GM12875 (cell line): ENCODE data around the gene RBM4.
A peak's percentile ranks its signal among the peaks of the same experiment; 100 is the strongest.

Experiments
- H3K4me3 ChIP-seq: one replicate; pipeline ENCODE4 v1.5.1; 2011; ENCODE audit warnings: low read depth, low read length, control low read depth
- TF ChIP-seq, protein P1 (sequence below): IDR thresholded peaks from 2 replicates; pipeline ENCODE4 v1.5.1; 2011; ENCODE audit warnings: low read depth, mild to moderate bottlenecking, control low read depth, inconsistent platforms, low read length, moderate library complexity, borderline replicate concordance; ENCODE audit not compliant: insufficient read depth

RBM4 gene

DNA sequence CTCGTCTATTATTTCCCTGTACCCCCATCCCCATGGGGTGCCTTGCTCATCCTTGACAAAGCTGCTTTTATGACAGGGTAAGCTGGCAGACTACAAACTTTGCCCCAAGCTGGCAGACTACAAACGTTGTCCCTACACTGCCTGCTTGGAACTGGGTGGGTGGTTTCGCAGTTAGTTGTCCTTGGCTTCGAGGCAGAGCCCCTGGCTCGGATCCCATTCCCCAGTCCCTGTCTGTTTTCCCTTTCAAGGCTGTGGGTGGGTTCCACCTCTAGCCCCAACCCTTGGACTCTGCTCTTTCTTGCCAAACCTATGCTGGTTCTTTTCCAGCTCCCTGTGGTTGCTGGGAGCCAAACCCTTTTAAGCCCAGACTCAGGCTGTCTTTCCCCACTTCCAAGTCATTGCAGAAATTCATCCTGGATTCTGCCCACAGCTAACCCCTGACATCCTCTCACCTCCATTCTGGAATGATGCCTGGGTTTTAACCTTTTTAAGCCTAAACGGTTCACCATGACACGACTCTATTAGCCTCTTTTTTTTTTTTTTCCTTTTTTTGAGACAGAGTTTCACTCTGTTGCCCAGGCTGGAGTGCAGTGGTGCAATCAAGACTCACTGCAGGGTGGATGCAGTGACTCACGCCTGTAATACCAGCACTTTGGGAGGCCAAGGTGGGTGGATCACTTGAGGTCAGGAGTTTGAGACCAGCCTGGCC is 31.2 kb upstream of the RBM4 start:
- TF ChIP-seq, protein P1, sequence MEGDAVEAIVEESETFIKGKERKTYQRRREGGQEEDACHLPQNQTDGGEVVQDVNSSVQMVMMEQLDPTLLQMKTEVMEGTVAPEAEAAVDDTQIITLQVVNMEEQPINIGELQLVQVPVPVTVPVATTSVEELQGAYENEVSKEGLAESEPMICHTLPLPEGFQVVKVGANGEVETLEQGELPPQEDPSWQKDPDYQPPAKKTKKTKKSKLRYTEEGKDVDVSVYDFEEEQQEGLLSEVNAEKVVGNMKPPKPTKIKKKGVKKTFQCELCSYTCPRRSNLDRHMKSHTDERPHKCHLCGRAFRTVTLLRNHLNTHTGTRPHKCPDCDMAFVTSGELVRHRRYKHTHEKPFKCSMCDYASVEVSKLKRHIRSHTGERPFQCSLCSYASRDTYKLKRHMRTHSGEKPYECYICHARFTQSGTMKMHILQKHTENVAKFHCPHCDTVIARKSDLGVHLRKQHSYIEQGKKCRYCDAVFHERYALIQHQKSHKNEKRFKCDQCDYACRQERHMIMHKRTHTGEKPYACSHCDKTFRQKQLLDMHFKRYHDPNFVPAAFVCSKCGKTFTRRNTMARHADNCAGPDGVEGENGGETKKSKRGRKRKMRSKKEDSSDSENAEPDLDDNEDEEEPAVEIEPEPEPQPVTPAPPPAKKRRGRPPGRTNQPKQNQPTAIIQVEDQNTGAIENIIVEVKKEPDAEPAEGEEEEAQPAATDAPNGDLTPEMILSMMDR: no peak
- H3K4me3 ChIP-seq: no peak overlapping the region

DNA sequence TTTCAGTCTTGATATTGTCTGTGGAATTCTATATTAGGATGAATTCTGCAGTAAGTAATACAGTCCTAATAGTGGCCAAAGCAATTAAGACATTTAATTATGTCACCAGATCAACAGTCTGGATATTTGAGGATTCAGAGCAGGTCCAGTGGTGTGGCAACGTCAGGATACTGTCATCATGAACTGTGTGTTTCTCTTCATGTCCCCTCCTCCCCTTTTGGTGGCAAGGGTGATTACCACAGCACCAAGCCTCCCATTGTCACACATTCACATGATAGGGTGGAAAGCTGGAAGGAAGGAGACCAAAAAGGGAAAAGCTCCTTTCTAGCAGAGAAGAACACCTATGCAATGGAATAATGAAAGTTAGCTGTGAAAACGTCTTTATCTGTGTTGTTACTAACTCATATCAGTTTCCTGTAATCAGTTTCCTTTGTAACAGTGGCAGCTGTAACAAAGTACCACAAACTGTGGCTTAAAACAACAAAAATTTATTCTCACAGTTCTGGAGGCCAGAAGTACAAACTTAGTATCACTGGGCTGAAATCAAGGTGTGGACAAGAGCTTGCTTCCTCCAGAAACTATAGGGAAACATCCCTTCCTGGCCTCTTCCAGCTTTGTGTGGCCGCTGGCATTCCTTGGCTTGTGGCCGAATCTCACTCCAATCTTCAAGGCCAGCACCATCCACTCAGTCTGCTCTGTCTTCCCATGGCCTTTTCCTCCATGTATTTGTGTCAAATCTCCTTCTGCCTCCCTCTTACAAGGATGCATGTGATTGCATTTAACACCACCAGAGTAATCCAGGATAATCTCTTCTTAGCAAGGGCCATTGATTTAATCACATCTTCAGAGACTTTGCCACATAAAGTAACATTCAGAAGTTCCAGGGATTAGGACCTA is 28.5 kb upstream of the RBM4 start:
- H3K4me3 ChIP-seq: no peak overlapping the region
- TF ChIP-seq, protein P1: no peak

DNA sequence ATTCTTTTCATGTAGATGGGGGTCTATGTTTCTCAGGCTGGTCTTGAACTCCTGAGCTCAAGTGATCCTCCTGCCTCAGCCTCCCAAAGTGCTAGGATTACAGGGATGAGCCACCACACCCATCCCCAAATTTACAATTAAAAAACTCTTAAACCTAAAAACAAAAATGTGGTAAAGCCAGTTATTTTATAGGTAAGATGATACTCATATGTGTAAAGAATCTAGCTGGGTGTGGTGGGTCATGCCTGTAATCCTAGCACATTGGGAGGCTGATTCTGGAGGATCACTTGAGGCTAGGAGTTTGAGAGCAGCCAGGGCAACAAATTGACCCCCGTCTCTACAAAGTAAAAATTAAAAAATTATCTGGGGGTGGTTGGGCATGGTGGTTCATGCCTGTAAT is 26.0 kb upstream of the RBM4 start:
- TF ChIP-seq, protein P1: no peak
- H3K4me3 ChIP-seq: no peak overlapping the region

DNA sequence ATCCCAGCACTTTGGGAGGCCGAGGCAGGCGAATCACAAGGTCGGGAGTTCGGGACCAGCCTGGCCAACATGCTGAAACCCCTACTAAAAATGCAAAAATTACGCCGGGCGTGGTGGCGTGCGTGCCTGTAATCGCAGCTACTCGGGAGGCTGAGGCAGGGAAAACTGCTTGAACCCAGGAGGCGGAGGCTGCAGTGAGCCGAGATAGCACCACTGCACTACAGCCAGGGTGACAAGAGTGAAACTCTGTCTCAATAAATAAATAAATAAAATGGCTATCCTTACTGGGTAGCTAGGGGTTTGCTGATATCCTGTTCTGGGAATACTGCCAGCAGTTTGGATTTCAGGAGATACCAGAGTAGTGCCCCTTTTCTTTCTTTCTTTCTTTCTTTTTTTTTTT is 24.4 kb upstream of the RBM4 start:
- TF ChIP-seq, protein P1: no peak
- H3K4me3 ChIP-seq: no peak overlapping the region

DNA sequence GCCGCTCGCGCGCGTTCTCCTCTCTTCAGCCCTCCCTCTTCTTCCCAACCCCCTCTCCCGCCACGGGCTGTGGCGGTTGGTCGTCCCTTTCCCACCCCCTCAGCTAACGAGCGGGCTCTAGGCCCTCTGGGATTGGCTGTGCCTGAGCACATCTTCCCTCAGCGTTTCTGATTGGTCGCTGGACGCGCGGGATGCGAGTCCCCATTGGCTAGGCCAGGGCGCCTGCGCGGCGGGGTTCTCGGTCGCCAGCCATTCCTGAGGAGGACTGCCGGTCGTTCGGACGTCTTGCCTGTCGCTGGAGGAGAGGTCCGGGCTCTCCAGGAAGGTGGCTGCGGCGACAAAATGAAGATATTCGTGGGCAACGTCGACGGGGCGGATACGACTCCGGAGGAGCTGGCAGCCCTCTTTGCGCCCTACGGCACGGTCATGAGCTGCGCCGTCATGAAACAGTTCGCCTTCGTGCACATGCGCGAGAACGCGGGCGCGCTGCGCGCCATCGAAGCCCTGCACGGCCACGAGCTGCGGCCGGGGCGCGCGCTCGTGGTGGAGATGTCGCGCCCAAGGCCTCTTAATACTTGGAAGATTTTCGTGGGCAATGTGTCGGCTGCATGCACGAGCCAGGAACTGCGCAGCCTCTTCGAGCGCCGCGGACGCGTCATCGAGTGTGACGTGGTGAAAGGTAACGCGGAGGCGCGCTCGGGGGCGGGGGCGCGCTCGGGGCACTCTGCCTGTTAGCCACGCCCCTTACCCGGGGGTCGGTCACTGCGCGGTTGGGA is 21.9 kb upstream of the RBM4 start, which contains the start of gene RBM14:
TSS of gene RBM14 (plus strand) at position 252 of the 776 bp plus-strand sequence. CDS start at position 343, 91 bp downstream.
- peak within 1 kb of the TSS; percentile 99 for H3K4me3 ChIP-seq
- TF ChIP-seq, protein P1: no peak

DNA sequence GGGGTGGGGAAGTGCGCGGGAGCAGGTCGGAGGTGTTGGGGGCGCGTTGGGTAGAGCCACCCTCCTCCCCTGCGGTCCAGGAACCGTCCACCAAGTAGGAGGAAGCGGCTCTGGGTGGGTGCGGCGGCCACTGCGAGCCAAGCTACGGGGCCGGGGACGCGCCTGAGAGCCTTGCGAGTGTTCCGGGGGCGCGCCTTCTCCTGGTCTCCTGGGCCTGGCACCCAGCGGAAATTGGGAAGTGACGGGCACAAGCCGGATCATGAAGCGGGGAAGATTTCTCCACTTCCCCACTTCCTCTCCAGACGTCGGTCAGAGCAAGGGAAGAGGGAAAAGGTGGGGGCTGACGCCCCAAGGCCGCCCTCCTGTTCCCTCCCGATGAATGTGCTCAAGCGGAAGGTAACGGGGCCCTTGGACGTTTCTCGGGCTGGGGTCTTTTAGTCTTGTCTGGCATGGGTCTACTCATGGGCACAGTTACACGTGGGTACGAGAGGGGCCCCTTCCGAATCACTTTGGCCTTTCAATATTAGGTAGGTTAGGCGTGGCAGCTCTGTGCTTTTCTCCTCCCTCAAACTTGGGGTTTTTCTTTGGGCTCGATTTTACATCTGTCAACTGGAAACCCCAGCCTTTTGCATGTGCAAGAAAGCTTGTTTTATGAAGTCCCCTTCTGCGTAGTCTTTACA is 21.2 kb upstream of the RBM4 start:
- TF ChIP-seq, protein P1: no peak

More for the DNA sequence above, 21.2 kb upstream of the RBM4 start:
- H3K4me3 ChIP-seq: peak overlapping the region; percentile 99
